Ascending aorta (tissue), 2 donors: ENCODE measurements around the gene EIF3K. TPM values are rescaled to one million over a fixed set of nuclear protein-coding genes. Genes with fewer than 3 reads are reported as not detected.

ENCODE experiments used
- DNase-seq, 2 donors: peaks; one replicate each; pipeline ENCODE4 v3.0.0-alpha.2; 2019; ENCODE audit warnings: low spot score in 2 of 2
- H3K27ac ChIP-seq, 2 donors: fragments of 200-600 bp; sonication (generic); one replicate each; pipeline ENCODE4 v1.5.1; 2016 to 2017; ENCODE audit warnings: mild to moderate bottlenecking in 1 of 2
- H3K27me3 ChIP-seq: fragments of 200-600 bp; sonication (generic); one replicate; pipeline ENCODE4 v1.5.1; 2017
- H3K36me3 ChIP-seq, 2 donors: fragments of 200-600 bp; sonication (generic); one replicate each; pipeline ENCODE4 v1.5.1; 2016
- H3K4me1 ChIP-seq, 2 donors: fragments of 200-600 bp; sonication (generic); one replicate each; pipeline ENCODE4 v1.5.1; 2016 to 2017; ENCODE audit warnings: mild to moderate bottlenecking in 1 of 2
- H3K4me3 ChIP-seq, 2 donors: fragments of 200-600 bp; sonication (generic); one replicate each; pipeline ENCODE4 v1.5.1; 2016 to 2017; ENCODE audit warnings: mild to moderate bottlenecking in 1 of 2
- H3K9me3 ChIP-seq, 2 donors: fragments of 200-600 bp; sonication (generic); one replicate each; pipeline ENCODE4 v1.5.1; 2016
- CTCF ChIP-seq, 3 experiments: fragments of 200-600 bp in 2 of 3; fragments of 450-650 bp in 1 of 3; sonication (generic) in 2 of 3; IDR thresholded peaks; one replicate each; pipeline ENCODE4 v1.5.1; 2016 to 2019; ENCODE audit warnings: antibody characterized with exemption in 3 of 3, mild to moderate bottlenecking in 1 of 3, moderate library complexity in 1 of 3
- intact Hi-C: fragments of 100-400 bp; cut with DNase I; formaldehyde crosslinking; loops from one replicate; pipeline ENCODE4 v1.15.1; 2023
- total RNA-seq: library from RNA; depleted of rRNA; stranded (reverse); fragments of >200 nt; gene quantifications from one replicate; pipeline ENCODE4 v1.1.0, GENCODE V29; 2016

EIF3K gene
- total RNA-seq, 1 donor from 2014 or later: 696 TPM

- no peaks in the 10 kb centered on the region for H3K9me3 ChIP-seq
- no peaks in the 10 kb centered on the region for H3K27me3 ChIP-seq
- no peaks in the 10 kb centered on the region for H3K36me3 ChIP-seq
- H3K4me3 ChIP-seq: no peak overlapping the region
- peak overlapping the region; percentile 92 to 96 for H3K27ac ChIP-seq
- intact Hi-C loops: no loop called here
- TF ChIP-seq CTCF (IDR thresholded peaks at IDR 0.05): no peak
- peaks cover 29 to 87% of the 10 kb centered on the region in 2 donors for H3K4me1 ChIP-seq
- DNase-seq: no peak
Measured at GRCh38 chr19:38673030-38673429, 54.0 kb downstream of the EIF3K start.

GRCh38 chr19:38674388-38675171 lies 55.6 kb downstream of the EIF3K start:
- no peak for TF ChIP-seq CTCF (IDR thresholded peaks at IDR 0.05)
- Histone ChIP-seq H3K27ac (peak overlapping the region; percentile 95 to 96), H3K9me3 (no peaks in the 10 kb centered on the region), H3K27me3 (no peaks in the 10 kb centered on the region), H3K4me3 (peak overlapping the region in 1 of 2 donors; percentile 5), H3K4me1 (peaks cover 24 to 85% of the 10 kb centered on the region in 2 donors), H3K36me3 (no peaks in the 10 kb centered on the region)
- intact Hi-C loops: no loop called here
- DNase-seq: no peak

GRCh38 chr19:38675611-38676010 lies 56.6 kb downstream of the EIF3K start:
- peaks cover 15 to 81% of the 10 kb centered on the region in 2 donors for H3K4me1 ChIP-seq
- no peak overlapping the region for H3K4me3 ChIP-seq
- no peaks in the 10 kb centered on the region for H3K27me3 ChIP-seq
- H3K9me3 ChIP-seq: no peaks in the 10 kb centered on the region
- peak overlapping the region; percentile 95 to 96 for H3K27ac ChIP-seq
- TF ChIP-seq CTCF (IDR thresholded peaks at IDR 0.05): peak in 1 of 3 experiments; percentile 5
- H3K36me3 ChIP-seq: no peaks in the 10 kb centered on the region
- no peak for DNase-seq
- intact Hi-C loops: no loop called here

GRCh38 chr19:38676023-38676877 lies 57.3 kb downstream of the EIF3K start:
- no peak for DNase-seq
- no peaks in the 10 kb centered on the region for H3K27me3 ChIP-seq
- H3K36me3 ChIP-seq: no peaks in the 10 kb centered on the region
- intact Hi-C loops: no loop called here
- H3K9me3 ChIP-seq: no peaks in the 10 kb centered on the region
- peaks cover 15 to 84% of the 10 kb centered on the region in 2 donors for H3K4me1 ChIP-seq
- no peak overlapping the region for H3K4me3 ChIP-seq
- TF ChIP-seq CTCF (IDR thresholded peaks at IDR 0.05): no peak
- H3K27ac ChIP-seq: peak overlapping the region; percentile 95 to 96

GRCh38 chr19:38676878-38677646 lies 58.1 kb downstream of the EIF3K start:
- TF ChIP-seq CTCF (IDR thresholded peaks at IDR 0.05): no peak
- H3K4me1 ChIP-seq: peaks cover 15 to 79% of the 10 kb centered on the region in 2 donors
- no peaks in the 10 kb centered on the region for H3K27me3 ChIP-seq
- intact Hi-C loops: no loop called here
- peak overlapping the region; percentile 95 to 96 for H3K27ac ChIP-seq
- no peak overlapping the region for H3K4me3 ChIP-seq
- H3K9me3 ChIP-seq: no peaks in the 10 kb centered on the region
- no peaks in the 10 kb centered on the region for H3K36me3 ChIP-seq
- DNase-seq: no peak
